Endodermal cell (in vitro differentiated cells): Measurements from ENCODE around the gene MGLL. TPM values are rescaled to one million over a fixed set of nuclear protein-coding genes. Genes with fewer than 3 reads are reported as not detected.
"Not testable (repeated sequence)": the region's sequence is repeated elsewhere in the genome, so short reads cannot be mapped to it uniquely, and the experiment has no call there.

Experiments
- DNase-seq: peaks from one replicate; pipeline ENCODE4 v3.0.0-alpha.2; 2017
- H3K27ac ChIP-seq: 2 replicates; pipeline ENCODE4 v1.5.1; 2013; ENCODE audit warnings: mild to moderate bottlenecking, low read depth, low read length, moderate library complexity
- H3K27me3 ChIP-seq: 2 replicates; pipeline ENCODE4 v1.6.1; 2013; ENCODE audit warnings: mild to moderate bottlenecking, low read length, moderate library complexity; ENCODE audit not compliant: insufficient read depth, control insufficient read depth, poor library complexity, severe bottlenecking
- H3K36me3 ChIP-seq: 2 replicates; pipeline ENCODE4 v1.7.0; 2013; ENCODE audit warnings: mild to moderate bottlenecking, low read length, moderate library complexity; ENCODE audit not compliant: control insufficient read depth, insufficient read depth
- H3K4me1 ChIP-seq: one replicate; pipeline ENCODE4 v1.7.0; 2013; ENCODE audit warnings: low read length; ENCODE audit not compliant: control insufficient read depth, insufficient read depth
- H3K4me3 ChIP-seq: 2 replicates; pipeline ENCODE4 v1.5.1; 2013; ENCODE audit warnings: mild to moderate bottlenecking, low read length, moderate library complexity
- H3K9ac ChIP-seq: 2 replicates; pipeline ENCODE4 v1.6.1; 2013; ENCODE audit warnings: mild to moderate bottlenecking, low read length, moderate library complexity; ENCODE audit not compliant: poor library complexity, severe bottlenecking; ENCODE audit errors: extremely low read depth
- H3K9me3 ChIP-seq: 2 replicates; pipeline ENCODE4 v1.6.1; 2013; ENCODE audit warnings: mild to moderate bottlenecking, low read length, moderate library complexity; ENCODE audit not compliant: control insufficient read depth
- H3K27ac Mint-ChIP-seq: 2 replicates; pipeline ENCODE4 v1.8.0; 2020; ENCODE audit warnings: mixed read lengths
- H3K27me3 Mint-ChIP-seq: 2 replicates; pipeline ENCODE4 v1.8.0; 2021; ENCODE audit warnings: mild to moderate bottlenecking, mixed read lengths; ENCODE audit not compliant: insufficient read depth
- H3K36me3 Mint-ChIP-seq: 2 replicates; pipeline ENCODE4 v1.8.0; 2020; ENCODE audit warnings: low read depth, mixed read lengths
- H3K4me1 Mint-ChIP-seq: 2 replicates; pipeline ENCODE4 v1.8.0; 2020; ENCODE audit warnings: mixed read lengths
- H3K4me3 Mint-ChIP-seq: 2 replicates; pipeline ENCODE4 v1.8.0; 2020; ENCODE audit warnings: mild to moderate bottlenecking, moderate library complexity, mixed read lengths
- H3K9me3 Mint-ChIP-seq: 2 replicates; pipeline ENCODE4 v1.8.0; 2020; ENCODE audit warnings: mild to moderate bottlenecking, mixed read lengths
- WGBS, 2 experiments: methylation state at CpG; one replicate each; pipeline versions ENCODE4 v1.1.5 to v1.1.7; 2013; ENCODE audit warnings: missing lambda C conversion rate in 2 of 2, mixed read lengths in 1 of 2; ENCODE audit not compliant: insufficient coverage in 1 of 2, insufficient read length in 1 of 2; 5-methylcytosine and 5-hydroxymethylcytosine counted together
- total RNA-seq, 2 donors: library from RNA; stranded (reverse); fragmentation: NEBNext Ultra II Directional in 1 of 2; extraction: Animal tissue kit (Norgen Biotek cat#: 25700) in 1 of 2; gene quantifications; 2 replicates in 1 of 2; 3 replicates in 1 of 2; pipeline ENCODE4 v1.2.1, GENCODE V29; 2021
- TF ChIP-seq, protein P1 (sequence below): fragments of 200-600 bp; sonication (generic); conservative IDR thresholded peaks from 2 replicates; pipeline ENCODE4 v1.5.0; 2021; ENCODE audit warnings: antibody characterized with exemption, mild to moderate bottlenecking

The MGLL gene
- total RNA-seq, 2 donors from 2014 or later: 0.22 TPM; not detected in 1

- Histone ChIP-seq H3K4me3 (no peak overlapping the region), H3K36me3 (no peaks in the 10 kb centered on the region), H3K4me1 (no peaks in the 10 kb centered on the region), H3K27me3 (no peaks in the 10 kb centered on the region), H3K9me3 (no peaks in the 10 kb centered on the region), H3K9ac (no peak overlapping the region), H3K27ac (no peak overlapping the region)
- TF ChIP-seq, protein P1, sequence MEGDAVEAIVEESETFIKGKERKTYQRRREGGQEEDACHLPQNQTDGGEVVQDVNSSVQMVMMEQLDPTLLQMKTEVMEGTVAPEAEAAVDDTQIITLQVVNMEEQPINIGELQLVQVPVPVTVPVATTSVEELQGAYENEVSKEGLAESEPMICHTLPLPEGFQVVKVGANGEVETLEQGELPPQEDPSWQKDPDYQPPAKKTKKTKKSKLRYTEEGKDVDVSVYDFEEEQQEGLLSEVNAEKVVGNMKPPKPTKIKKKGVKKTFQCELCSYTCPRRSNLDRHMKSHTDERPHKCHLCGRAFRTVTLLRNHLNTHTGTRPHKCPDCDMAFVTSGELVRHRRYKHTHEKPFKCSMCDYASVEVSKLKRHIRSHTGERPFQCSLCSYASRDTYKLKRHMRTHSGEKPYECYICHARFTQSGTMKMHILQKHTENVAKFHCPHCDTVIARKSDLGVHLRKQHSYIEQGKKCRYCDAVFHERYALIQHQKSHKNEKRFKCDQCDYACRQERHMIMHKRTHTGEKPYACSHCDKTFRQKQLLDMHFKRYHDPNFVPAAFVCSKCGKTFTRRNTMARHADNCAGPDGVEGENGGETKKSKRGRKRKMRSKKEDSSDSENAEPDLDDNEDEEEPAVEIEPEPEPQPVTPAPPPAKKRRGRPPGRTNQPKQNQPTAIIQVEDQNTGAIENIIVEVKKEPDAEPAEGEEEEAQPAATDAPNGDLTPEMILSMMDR: no peak
- H3K27me3 Mint-ChIP-seq: no peaks in the 10 kb centered on the region
- no peak for DNase-seq
- no peaks in the 10 kb centered on the region for H3K9me3 Mint-ChIP-seq
- 86 to 95% methylated on average over 7 to 8 of the region's 8 CpGs for WGBS, 2 experiments
- no peaks in the 10 kb centered on the region for H3K36me3 Mint-ChIP-seq
- H3K4me1 Mint-ChIP-seq: no peaks in the 10 kb centered on the region
- H3K27ac Mint-ChIP-seq: no peak overlapping the region
- H3K4me3 Mint-ChIP-seq: no peak overlapping the region
Observed at GRCh38 chr3:127656906-127657305, 165.4 kb downstream of the MGLL start.

DNA sequence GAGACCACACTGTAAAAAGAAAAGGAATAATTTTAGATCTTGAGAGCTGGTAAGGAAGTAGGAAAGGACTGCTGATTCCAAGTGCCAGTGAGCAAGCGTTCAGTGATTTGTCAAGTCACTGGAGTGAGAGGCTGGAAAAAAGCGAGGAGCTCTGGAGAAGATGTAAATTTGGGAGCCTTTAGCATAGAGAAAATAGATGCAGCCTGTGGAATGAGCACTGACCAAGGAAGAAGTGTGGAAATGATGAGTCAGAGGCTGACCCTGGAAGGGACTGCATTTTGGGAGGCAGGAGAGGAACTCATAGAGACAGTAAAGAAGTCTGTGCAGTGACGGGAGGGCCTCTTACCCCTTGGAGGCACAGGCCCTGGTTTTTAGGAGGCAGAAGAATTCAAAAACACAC lies 166.7 kb downstream of the MGLL start:
- Histone ChIP-seq H3K4me1 (no peaks in the 10 kb centered on the region), H3K9me3 (no peaks in the 10 kb centered on the region), H3K4me3 (no peak overlapping the region), H3K27me3 (no peaks in the 10 kb centered on the region), H3K36me3 (no peaks in the 10 kb centered on the region), H3K9ac (no peak overlapping the region), H3K27ac (no peak overlapping the region)
- no peaks in the 10 kb centered on the region for H3K9me3 Mint-ChIP-seq
- DNase-seq: no peak
- H3K36me3 Mint-ChIP-seq: no peaks in the 10 kb centered on the region
- 85 to 88% methylated on average over 2 to 3 of the region's 3 CpGs for WGBS, 2 experiments
- TF ChIP-seq, protein P1: no peak
- H3K4me3 Mint-ChIP-seq: no peak overlapping the region
- peak overlapping the region; percentile 17 for H3K27ac Mint-ChIP-seq
- H3K4me1 Mint-ChIP-seq: no peaks in the 10 kb centered on the region
- no peaks in the 10 kb centered on the region for H3K27me3 Mint-ChIP-seq

GRCh38 chr3:127654993-127655392 lies 167.3 kb downstream of the MGLL start:
- not testable (repeated sequence) for H3K27me3 ChIP-seq, H3K4me1 ChIP-seq, H3K27me3 Mint-ChIP-seq, H3K36me3 ChIP-seq, H3K36me3 Mint-ChIP-seq, H3K9me3 Mint-ChIP-seq, DNase-seq, H3K4me3 ChIP-seq, H3K9ac ChIP-seq, H3K4me1 Mint-ChIP-seq, H3K9me3 ChIP-seq, H3K27ac Mint-ChIP-seq, H3K27ac ChIP-seq, H3K4me3 Mint-ChIP-seq
- 88 to 90% methylated on average over 2 to 5 of the region's 6 CpGs for WGBS, 2 experiments

DNA sequence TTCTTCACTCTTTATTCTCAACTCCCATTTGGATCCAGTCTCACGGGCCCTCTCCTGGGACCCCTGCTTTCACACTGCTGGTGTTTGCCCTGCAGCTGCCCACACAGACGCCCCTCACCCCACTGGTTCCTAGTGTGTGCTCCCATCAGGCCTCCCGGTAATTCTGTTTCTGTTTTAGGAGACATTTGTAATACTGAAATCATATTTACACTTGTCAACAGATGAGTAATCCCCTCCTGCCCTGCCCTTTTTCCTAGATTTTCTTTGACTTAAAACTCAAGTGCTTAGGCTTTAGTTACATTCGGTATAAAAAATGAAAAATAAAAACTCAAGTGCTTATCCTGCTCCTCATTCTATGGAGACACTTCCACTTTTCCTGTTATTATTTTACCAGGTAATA lies 167.9 kb downstream of the MGLL start:
- H3K36me3 Mint-ChIP-seq: no peaks in the 10 kb centered on the region
- no peak for DNase-seq
- TF ChIP-seq, protein P1: no peak

More for the DNA sequence above, 167.9 kb downstream of the MGLL start:
- no peaks in the 10 kb centered on the region for H3K27me3 ChIP-seq
- no peaks in the 10 kb centered on the region for H3K36me3 ChIP-seq
- no peak overlapping the region for H3K4me3 ChIP-seq
- Mint-ChIP-seq H3K4me1 (no peaks in the 10 kb centered on the region), H3K27ac (no peak overlapping the region), H3K9me3 (no peaks in the 10 kb centered on the region), H3K27me3 (no peaks in the 10 kb centered on the region), H3K4me3 (no peak overlapping the region)
- 91 to 96% methylated on average over 3 to 4 of the region's 4 CpGs for WGBS, 2 experiments
- H3K9me3 ChIP-seq: no peaks in the 10 kb centered on the region
- no peak overlapping the region for H3K9ac ChIP-seq
- no peak overlapping the region for H3K27ac ChIP-seq
- H3K4me1 ChIP-seq: no peaks in the 10 kb centered on the region
